Suppressor macrophage treated with lipopolysaccharide for 1 hour (primary cell): ENCODE results near the gene GIMAP5.

Experiments
- DNase-seq, 3 donors: peaks; one replicate each; pipeline ENCODE4 v3.0.0-alpha.2; 2020 to 2022

GIMAP5 gene

GRCh38 chr7:150737265-150738055 lies at the start of gene GIMAP5:
Gene GIMAP5 (plus strand): TSS chr7:150737418. CDS start chr7:150740885, 3,467 bp downstream.
- peak; percentile 54 to 55 (median 54) for DNase-seq

GRCh38 chr7:150688630-150689029 lies 48.6 kb upstream of the GIMAP5 start:
- no peak for DNase-seq

GRCh38 chr7:150695654-150696053 lies 41.6 kb upstream of the GIMAP5 start:
- DNase-seq: no peak

GRCh38 chr7:150703209-150703608 lies 34.0 kb upstream of the GIMAP5 start:
- no peak for DNase-seq

GRCh38 chr7:150715293-150715692 lies 21.9 kb upstream of the GIMAP5 start:
- DNase-seq: peak in 1 of 3 donors; percentile 16

GRCh38 chr7:150715738-150716137 lies 21.5 kb upstream of the GIMAP5 start:
- DNase-seq: peak in 2 of 3 donors; percentile 12 to 18

GRCh38 chr7:150716368-150716767 lies 20.9 kb upstream of the GIMAP5 start, which contains the start of gene GIMAP1:
Gene GIMAP1 (plus strand): TSS chr7:150716613. CDS start chr7:150719048, 2,435 bp downstream.
- DNase-seq: peak; percentile 72 to 74 (median 73)

- DNase-seq: peak in 1 of 3 donors; percentile 17
Measured at GRCh38 chr7:150716939-150717338, 20.3 kb upstream of the GIMAP5 start.

- DNase-seq: peak; percentile 35 to 69 (median 65)
Measured at GRCh38 chr7:150717814-150718420, 19.3 kb upstream of the GIMAP5 start.

- peak; percentile 56 to 66 (median 56) for DNase-seq
Measured at GRCh38 chr7:150719436-150719835, 17.8 kb upstream of the GIMAP5 start.

GRCh38 chr7:150719960-150720891 lies 17.0 kb upstream of the GIMAP5 start:
- no peak for DNase-seq

GRCh38 chr7:150721970-150722373 lies 15.2 kb upstream of the GIMAP5 start:
- DNase-seq: no peak

- DNase-seq: no peak
Measured at GRCh38 chr7:150722431-150722931, 14.7 kb upstream of the GIMAP5 start.

GRCh38 chr7:150723467-150723866 lies 13.8 kb upstream of the GIMAP5 start:
- DNase-seq: no peak

GRCh38 chr7:150727381-150727780 lies 9.8 kb upstream of the GIMAP5 start:
- DNase-seq: no peak

GRCh38 chr7:150728011-150728410 lies 9.2 kb upstream of the GIMAP5 start:
- no peak for DNase-seq

GRCh38 chr7:150728609-150729008 lies 8.6 kb upstream of the GIMAP5 start:
- DNase-seq: no peak

- DNase-seq: no peak
Measured at GRCh38 chr7:150731916-150732315, 5.3 kb upstream of the GIMAP5 start.

- DNase-seq: no peak
Measured at GRCh38 chr7:150732786-150733481, 4.3 kb upstream of the GIMAP5 start.

- no peak for DNase-seq
Measured at GRCh38 chr7:150733482-150734095, 3.6 kb upstream of the GIMAP5 start.

GRCh38 chr7:150734254-150734653 lies 3.0 kb upstream of the GIMAP5 start:
- DNase-seq: peak; percentile 76 to 86 (median 81)
